WTC11 (cell line): ENCODE results near the gene OGT. TPM values are rescaled to one million over a fixed set of nuclear protein-coding genes. Genes with fewer than 3 reads are reported as not detected.
"Not testable (repeated sequence)": the region's sequence is repeated elsewhere in the genome, so short reads cannot be mapped to it uniquely, and the experiment has no call there.

ENCODE experiments used
- ATAC-seq: fragments of 200-7000 bp; cut with Tn5 transposase; 2 replicates; pipeline ENCODE4 v1.10.0; 2021; ENCODE audit warnings: mild to moderate bottlenecking, moderate library complexity
- CTCF ChIA-PET: fragments of 300-600 bp; sonication (Branson Sonifier 250); formaldehyde crosslinking; loops from one replicate; lab custom pipeline; 2021; ENCODE audit warnings: antibody characterized with exemption; lab: Charles Lee
- POLR2A ChIA-PET: fragments of 350-600 bp; sonication (Branson Sonifier 250); formaldehyde crosslinking; loops from one replicate; lab custom pipeline; 2021; ENCODE audit warnings: antibody characterized with exemption; lab: Charles Lee
- DNase-seq: peaks from one replicate; pipeline ENCODE4 v3.0.0; 2021; ENCODE audit warnings: low spot score
- H3K27ac Mint-ChIP-seq: 2 replicates; pipeline ENCODE4 v1.8.0; 2021; ENCODE audit warnings: mixed read lengths
- H3K27me3 Mint-ChIP-seq: 2 replicates; pipeline ENCODE4 v1.8.0; 2021; ENCODE audit warnings: low read depth, mild to moderate bottlenecking, moderate library complexity, mixed read lengths
- H3K36me3 Mint-ChIP-seq: 2 replicates; pipeline ENCODE4 v1.8.0; 2021; ENCODE audit warnings: mixed read lengths
- H3K4me1 Mint-ChIP-seq: 2 replicates; pipeline ENCODE4 v1.8.0; 2022; ENCODE audit warnings: mixed read lengths
- H3K4me3 Mint-ChIP-seq: 2 replicates; pipeline ENCODE4 v1.8.0; 2021; ENCODE audit warnings: mild to moderate bottlenecking, moderate library complexity, mixed read lengths
- H3K9me3 Mint-ChIP-seq: 2 replicates; pipeline ENCODE4 v1.8.0; 2021; ENCODE audit warnings: mixed read lengths
- ELF4 ChIP-seq: sonication (generic); formaldehyde crosslinking; IDR thresholded peaks from 2 replicates; pipeline ENCODE4 v1.8.1; 2022; ENCODE audit warnings: low read depth, mild to moderate bottlenecking, moderate library complexity, missing genetic modification reagents
- ESRRA ChIP-seq: sonication (generic); formaldehyde crosslinking; IDR thresholded peaks from 2 replicates; pipeline ENCODE4 v1.8.1; 2022; ENCODE audit warnings: mild to moderate bottlenecking, missing genetic modification reagents, borderline replicate concordance
- GABPB1 ChIP-seq: sonication (generic); formaldehyde crosslinking; IDR thresholded peaks from 2 replicates; pipeline ENCODE4 v1.8.1; 2023; ENCODE audit warnings: mild to moderate bottlenecking, missing genetic modification reagents
- NR3C1 ChIP-seq: sonication (generic); formaldehyde crosslinking; conservative IDR thresholded peaks from 2 replicates; pipeline ENCODE4 v1.8.1; 2023; ENCODE audit warnings: low read depth, mild to moderate bottlenecking, missing genetic modification reagents
- PRRX2 ChIP-seq: fragments of 250-450 bp; sonication (Bioruptor Pico); IDR thresholded peaks from 2 replicates; pipeline ENCODE4 v1.8.0; 2021; ENCODE audit warnings: mild to moderate bottlenecking
- TCF7 ChIP-seq: sonication (generic); formaldehyde crosslinking; IDR thresholded peaks from 2 replicates; pipeline ENCODE4 v1.8.0; 2022; ENCODE audit warnings: mild to moderate bottlenecking, low read depth, missing genetic modification reagents, moderate library complexity
- TEAD1 ChIP-seq: sonication (generic); formaldehyde crosslinking; IDR thresholded peaks from 2 replicates; pipeline ENCODE4 v1.8.0; 2022; ENCODE audit warnings: mild to moderate bottlenecking, missing genetic modification reagents
- ZNF138 ChIP-seq: sonication (generic); formaldehyde crosslinking; conservative IDR thresholded peaks from 2 replicates; pipeline ENCODE4 v1.8.1; 2022; ENCODE audit warnings: mild to moderate bottlenecking, moderate library complexity, missing genetic modification reagents
- ZNF232 ChIP-seq: sonication (generic); formaldehyde crosslinking; IDR thresholded peaks from 2 replicates; pipeline ENCODE4 v1.8.0; 2022; ENCODE audit warnings: mild to moderate bottlenecking, missing genetic modification reagents
- ZNF671 ChIP-seq: fragments of 250-450 bp; sonication (Bioruptor Pico); IDR thresholded peaks from 2 replicates; pipeline ENCODE4 v1.8.0; 2021; ENCODE audit warnings: mild to moderate bottlenecking
- total RNA-seq: library from RNA; stranded (reverse); gene quantifications from 3 replicates; pipeline ENCODE4 v1.2.3, GENCODE V29; 2021
- TF ChIP-seq, protein P1 (sequence below): sonication (generic); formaldehyde crosslinking; IDR thresholded peaks from 2 replicates; pipeline ENCODE4 v1.8.1; 2023; ENCODE audit warnings: mild to moderate bottlenecking, missing genetic modification reagents
- TF ChIP-seq, protein P2 (sequence below): sonication (generic); formaldehyde crosslinking; IDR thresholded peaks from 2 replicates; pipeline ENCODE4 v1.8.0; 2023; ENCODE audit warnings: missing genetic modification reagents
- TF ChIP-seq, protein P3 (sequence below): sonication (generic); formaldehyde crosslinking; IDR thresholded peaks from 2 replicates; pipeline ENCODE4 v1.8.0; 2022; ENCODE audit warnings: mild to moderate bottlenecking, missing genetic modification reagents
- TF ChIP-seq, protein P4 (sequence below): sonication (generic); formaldehyde crosslinking; IDR thresholded peaks from 2 replicates; pipeline ENCODE4 v1.8.1; 2022; ENCODE audit warnings: missing genetic modification reagents, borderline replicate concordance
- TF ChIP-seq, protein P5 (sequence below): sonication (generic); formaldehyde crosslinking; IDR thresholded peaks from 2 replicates; pipeline ENCODE4 v1.8.1; 2023; ENCODE audit warnings: mild to moderate bottlenecking, missing genetic modification reagents
- TF ChIP-seq, protein P6 (sequence below): sonication (generic); formaldehyde crosslinking; conservative IDR thresholded peaks from 2 replicates; pipeline ENCODE4 v1.8.1; 2023; ENCODE audit warnings: mild to moderate bottlenecking, low read depth, missing genetic modification reagents, moderate library complexity
- TF ChIP-seq, protein P7 (sequence below): sonication (generic); formaldehyde crosslinking; IDR thresholded peaks from 2 replicates; pipeline ENCODE4 v1.8.0; 2023; ENCODE audit warnings: mild to moderate bottlenecking, missing genetic modification reagents

OGT gene
- total RNA-seq, 1 experiment from 2014 or later: 126 TPM

DNA sequence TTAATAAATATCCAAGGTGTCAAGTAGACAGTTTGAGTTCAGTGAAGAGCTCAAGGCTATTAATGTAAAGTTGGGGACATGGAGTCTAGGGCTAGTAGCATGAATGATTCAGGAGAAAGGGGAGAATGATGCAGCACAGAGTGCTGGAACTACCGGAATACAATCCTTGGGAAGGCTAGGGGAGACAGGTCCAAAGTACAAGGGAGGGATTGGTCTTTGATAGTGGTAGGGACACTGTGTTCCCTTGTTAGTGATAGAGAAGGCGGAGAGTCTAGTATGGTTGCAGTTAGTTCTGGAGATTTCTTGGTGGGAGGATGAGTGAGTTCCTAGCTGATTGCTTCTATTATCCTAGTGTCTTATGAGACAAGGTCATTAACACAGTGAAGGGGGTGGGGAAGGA, 54.0 kb downstream of the OGT start:
- Mint-ChIP-seq H3K27ac (no peak overlapping the region), H3K36me3 (peaks cover 3% of the 10 kb centered on the region; the same call in 1 of the 2 replicates), H3K27me3 (no peaks in the 10 kb centered on the region), H3K4me3 (no peak overlapping the region), H3K4me1 (peaks cover 8% of the 10 kb centered on the region; the same call in 1 of the 2 replicates), H3K9me3 (no peaks in the 10 kb centered on the region)
- no peak for DNase-seq
- TF ChIP-seq PRRX2 (CRISPR knock-in tag): no peak
- no peak for TF ChIP-seq ESRRA (CRISPR knock-in tag)
- POLR2A ChIA-PET: no interaction called here
- 0 out of 2 replicates have a peak, but pooled peaks have one; percentile 16 for ATAC-seq
- CTCF ChIA-PET: interaction anchor here (1.0 kb wide), 1 partner anchor 65 kb away, joined by 3 read pairs; no protein-coding TSS in a partner anchor

DNA sequence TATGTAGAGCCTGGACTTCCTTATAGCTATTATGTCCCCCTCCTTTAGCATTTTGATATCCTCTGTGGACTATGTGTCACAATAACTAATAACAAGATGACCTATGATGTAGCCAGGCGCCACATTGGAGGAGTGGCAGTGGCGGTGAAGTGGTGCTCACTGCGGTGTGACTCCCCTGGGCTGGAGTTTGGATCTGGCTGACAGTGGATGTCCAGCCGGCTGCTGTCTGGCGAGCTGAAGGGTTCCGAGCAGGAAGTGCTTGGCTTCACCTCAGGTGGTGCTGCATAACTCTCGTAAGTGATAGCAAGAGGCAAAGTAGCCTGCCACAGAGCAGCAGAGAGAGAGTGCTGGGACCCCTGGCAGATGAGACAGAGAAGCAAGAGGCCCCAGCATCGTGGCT, 60.3 kb downstream of the OGT start:
- POLR2A ChIA-PET, DNase-seq, H3K27me3 Mint-ChIP-seq, H3K4me1 Mint-ChIP-seq, H3K36me3 Mint-ChIP-seq, H3K4me3 Mint-ChIP-seq, H3K9me3 Mint-ChIP-seq, ATAC-seq, CTCF ChIA-PET, H3K27ac Mint-ChIP-seq: not testable (repeated sequence)

DNA sequence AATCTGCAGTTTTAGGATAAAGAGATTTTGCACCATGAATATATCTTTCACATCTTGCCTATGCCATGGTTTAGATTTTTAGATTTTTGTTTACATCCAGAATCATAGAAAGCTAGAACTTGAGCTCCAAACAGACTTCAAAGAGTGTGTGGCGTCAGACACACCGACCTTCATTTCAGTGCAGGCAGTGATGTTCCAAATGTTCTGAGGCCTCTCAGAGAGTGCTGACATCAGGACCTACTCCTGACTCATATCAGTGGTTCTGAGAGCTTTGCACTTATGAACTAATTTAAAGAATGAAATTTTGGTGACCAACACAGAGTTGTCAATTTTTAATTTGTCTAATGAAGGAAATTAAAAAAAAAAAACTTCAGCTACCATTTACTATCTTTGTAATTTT, 67.1 kb downstream of the OGT start:
- Mint-ChIP-seq H3K4me1 (no peaks in the 10 kb centered on the region), H3K9me3 (no peaks in the 10 kb centered on the region), H3K27ac (no peak overlapping the region), H3K36me3 (peaks cover 26% of the 10 kb centered on the region), H3K4me3 (no peak overlapping the region), H3K27me3 (no peaks in the 10 kb centered on the region)
- DNase-seq (no peak), ATAC-seq (no peak)
- ChIA-PET CTCF (interaction anchor here (1.9 kb wide), 1 partner anchor 52 kb away, joined by 6 read pairs; no protein-coding TSS in a partner anchor), POLR2A (no interaction called here)
- TF ChIP-seq, protein P1, sequence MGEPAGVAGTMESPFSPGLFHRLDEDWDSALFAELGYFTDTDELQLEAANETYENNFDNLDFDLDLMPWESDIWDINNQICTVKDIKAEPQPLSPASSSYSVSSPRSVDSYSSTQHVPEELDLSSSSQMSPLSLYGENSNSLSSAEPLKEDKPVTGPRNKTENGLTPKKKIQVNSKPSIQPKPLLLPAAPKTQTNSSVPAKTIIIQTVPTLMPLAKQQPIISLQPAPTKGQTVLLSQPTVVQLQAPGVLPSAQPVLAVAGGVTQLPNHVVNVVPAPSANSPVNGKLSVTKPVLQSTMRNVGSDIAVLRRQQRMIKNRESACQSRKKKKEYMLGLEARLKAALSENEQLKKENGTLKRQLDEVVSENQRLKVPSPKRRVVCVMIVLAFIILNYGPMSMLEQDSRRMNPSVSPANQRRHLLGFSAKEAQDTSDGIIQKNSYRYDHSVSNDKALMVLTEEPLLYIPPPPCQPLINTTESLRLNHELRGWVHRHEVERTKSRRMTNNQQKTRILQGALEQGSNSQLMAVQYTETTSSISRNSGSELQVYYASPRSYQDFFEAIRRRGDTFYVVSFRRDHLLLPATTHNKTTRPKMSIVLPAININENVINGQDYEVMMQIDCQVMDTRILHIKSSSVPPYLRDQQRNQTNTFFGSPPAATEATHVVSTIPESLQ (CRISPR knock-in tag): no peak
- TF ChIP-seq, protein P2, sequence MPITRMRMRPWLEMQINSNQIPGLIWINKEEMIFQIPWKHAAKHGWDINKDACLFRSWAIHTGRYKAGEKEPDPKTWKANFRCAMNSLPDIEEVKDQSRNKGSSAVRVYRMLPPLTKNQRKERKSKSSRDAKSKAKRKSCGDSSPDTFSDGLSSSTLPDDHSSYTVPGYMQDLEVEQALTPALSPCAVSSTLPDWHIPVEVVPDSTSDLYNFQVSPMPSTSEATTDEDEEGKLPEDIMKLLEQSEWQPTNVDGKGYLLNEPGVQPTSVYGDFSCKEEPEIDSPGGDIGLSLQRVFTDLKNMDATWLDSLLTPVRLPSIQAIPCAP (CRISPR knock-in tag): no peak
- TF ChIP-seq, protein P3, sequence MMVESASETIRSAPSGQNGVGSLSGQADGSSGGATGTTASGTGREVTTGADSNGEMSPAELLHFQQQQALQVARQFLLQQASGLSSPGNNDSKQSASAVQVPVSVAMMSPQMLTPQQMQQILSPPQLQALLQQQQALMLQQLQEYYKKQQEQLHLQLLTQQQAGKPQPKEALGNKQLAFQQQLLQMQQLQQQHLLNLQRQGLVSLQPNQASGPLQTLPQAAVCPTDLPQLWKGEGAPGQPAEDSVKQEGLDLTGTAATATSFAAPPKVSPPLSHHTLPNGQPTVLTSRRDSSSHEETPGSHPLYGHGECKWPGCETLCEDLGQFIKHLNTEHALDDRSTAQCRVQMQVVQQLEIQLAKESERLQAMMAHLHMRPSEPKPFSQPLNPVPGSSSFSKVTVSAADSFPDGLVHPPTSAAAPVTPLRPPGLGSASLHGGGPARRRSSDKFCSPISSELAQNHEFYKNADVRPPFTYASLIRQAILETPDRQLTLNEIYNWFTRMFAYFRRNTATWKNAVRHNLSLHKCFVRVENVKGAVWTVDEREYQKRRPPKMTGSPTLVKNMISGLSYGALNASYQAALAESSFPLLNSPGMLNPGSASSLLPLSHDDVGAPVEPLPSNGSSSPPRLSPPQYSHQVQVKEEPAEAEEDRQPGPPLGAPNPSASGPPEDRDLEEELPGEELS (CRISPR knock-in tag): no peak
- TF ChIP-seq ELF4 (CRISPR knock-in tag) (no peak), TEAD1 (CRISPR knock-in tag) (no peak), ZNF671 (CRISPR knock-in tag) (no peak), GABPB1 (CRISPR knock-in tag) (no peak), TCF7 (CRISPR knock-in tag) (no peak), ZNF232 (no peak), NR3C1 (CRISPR knock-in tag) (no peak), ZNF138 (CRISPR knock-in tag) (no peak)
- TF ChIP-seq, protein P4, sequence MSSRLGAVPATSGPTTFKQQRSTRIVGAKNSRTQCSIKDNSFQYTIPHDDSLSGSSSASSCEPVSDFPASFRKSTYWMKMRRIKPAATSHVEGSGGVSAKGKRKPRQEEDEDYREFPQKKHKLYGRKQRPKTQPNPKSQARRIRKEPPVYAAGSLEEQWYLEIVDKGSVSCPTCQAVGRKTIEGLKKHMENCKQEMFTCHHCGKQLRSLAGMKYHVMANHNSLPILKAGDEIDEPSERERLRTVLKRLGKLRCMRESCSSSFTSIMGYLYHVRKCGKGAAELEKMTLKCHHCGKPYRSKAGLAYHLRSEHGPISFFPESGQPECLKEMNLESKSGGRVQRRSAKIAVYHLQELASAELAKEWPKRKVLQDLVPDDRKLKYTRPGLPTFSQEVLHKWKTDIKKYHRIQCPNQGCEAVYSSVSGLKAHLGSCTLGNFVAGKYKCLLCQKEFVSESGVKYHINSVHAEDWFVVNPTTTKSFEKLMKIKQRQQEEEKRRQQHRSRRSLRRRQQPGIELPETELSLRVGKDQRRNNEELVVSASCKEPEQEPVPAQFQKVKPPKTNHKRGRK (CRISPR knock-in tag): no peak
- TF ChIP-seq, protein P5, sequence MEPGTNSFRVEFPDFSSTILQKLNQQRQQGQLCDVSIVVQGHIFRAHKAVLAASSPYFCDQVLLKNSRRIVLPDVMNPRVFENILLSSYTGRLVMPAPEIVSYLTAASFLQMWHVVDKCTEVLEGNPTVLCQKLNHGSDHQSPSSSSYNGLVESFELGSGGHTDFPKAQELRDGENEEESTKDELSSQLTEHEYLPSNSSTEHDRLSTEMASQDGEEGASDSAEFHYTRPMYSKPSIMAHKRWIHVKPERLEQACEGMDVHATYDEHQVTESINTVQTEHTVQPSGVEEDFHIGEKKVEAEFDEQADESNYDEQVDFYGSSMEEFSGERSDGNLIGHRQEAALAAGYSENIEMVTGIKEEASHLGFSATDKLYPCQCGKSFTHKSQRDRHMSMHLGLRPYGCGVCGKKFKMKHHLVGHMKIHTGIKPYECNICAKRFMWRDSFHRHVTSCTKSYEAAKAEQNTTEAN (CRISPR knock-in tag): no peak
- TF ChIP-seq, protein P6, sequence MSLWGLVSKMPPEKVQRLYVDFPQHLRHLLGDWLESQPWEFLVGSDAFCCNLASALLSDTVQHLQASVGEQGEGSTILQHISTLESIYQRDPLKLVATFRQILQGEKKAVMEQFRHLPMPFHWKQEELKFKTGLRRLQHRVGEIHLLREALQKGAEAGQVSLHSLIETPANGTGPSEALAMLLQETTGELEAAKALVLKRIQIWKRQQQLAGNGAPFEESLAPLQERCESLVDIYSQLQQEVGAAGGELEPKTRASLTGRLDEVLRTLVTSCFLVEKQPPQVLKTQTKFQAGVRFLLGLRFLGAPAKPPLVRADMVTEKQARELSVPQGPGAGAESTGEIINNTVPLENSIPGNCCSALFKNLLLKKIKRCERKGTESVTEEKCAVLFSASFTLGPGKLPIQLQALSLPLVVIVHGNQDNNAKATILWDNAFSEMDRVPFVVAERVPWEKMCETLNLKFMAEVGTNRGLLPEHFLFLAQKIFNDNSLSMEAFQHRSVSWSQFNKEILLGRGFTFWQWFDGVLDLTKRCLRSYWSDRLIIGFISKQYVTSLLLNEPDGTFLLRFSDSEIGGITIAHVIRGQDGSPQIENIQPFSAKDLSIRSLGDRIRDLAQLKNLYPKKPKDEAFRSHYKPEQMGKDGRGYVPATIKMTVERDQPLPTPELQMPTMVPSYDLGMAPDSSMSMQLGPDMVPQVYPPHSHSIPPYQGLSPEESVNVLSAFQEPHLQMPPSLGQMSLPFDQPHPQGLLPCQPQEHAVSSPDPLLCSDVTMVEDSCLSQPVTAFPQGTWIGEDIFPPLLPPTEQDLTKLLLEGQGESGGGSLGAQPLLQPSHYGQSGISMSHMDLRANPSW: no peak
- TF ChIP-seq, protein P7, sequence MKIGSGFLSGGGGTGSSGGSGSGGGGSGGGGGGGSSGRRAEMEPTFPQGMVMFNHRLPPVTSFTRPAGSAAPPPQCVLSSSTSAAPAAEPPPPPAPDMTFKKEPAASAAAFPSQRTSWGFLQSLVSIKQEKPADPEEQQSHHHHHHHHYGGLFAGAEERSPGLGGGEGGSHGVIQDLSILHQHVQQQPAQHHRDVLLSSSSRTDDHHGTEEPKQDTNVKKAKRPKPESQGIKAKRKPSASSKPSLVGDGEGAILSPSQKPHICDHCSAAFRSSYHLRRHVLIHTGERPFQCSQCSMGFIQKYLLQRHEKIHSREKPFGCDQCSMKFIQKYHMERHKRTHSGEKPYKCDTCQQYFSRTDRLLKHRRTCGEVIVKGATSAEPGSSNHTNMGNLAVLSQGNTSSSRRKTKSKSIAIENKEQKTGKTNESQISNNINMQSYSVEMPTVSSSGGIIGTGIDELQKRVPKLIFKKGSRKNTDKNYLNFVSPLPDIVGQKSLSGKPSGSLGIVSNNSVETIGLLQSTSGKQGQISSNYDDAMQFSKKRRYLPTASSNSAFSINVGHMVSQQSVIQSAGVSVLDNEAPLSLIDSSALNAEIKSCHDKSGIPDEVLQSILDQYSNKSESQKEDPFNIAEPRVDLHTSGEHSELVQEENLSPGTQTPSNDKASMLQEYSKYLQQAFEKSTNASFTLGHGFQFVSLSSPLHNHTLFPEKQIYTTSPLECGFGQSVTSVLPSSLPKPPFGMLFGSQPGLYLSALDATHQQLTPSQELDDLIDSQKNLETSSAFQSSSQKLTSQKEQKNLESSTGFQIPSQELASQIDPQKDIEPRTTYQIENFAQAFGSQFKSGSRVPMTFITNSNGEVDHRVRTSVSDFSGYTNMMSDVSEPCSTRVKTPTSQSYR (CRISPR knock-in tag): no peak
